IPS DF 4.7 (cell line): ENCODE results near the gene MAPK8IP3.

ENCODE experiments used
- DNase-seq: peaks from one replicate; pipeline ENCODE4 v3.0.0-alpha.2; 2013; ENCODE audit warnings: low spot score; ENCODE audit errors: extremely low read depth

Gene MAPK8IP3

GRCh38 chr16:1705688-1706385 is at the start of gene MAPK8IP3:
TSS of gene MAPK8IP3 (plus strand) at chr16:1706195. CDS start at chr16:1706340, 145 bp downstream.
- DNase-seq, result no peak

- DNase-seq, result no peak
Measured at GRCh38 chr16:1656808-1657617, 49.0 kb upstream of the MAPK8IP3 start.

GRCh38 chr16:1657841-1658240 is 48.2 kb upstream of the MAPK8IP3 start:
- DNase-seq, result no peak

GRCh38 chr16:1659031-1659430 is 47.0 kb upstream of the MAPK8IP3 start:
- DNase-seq, result no peak

- no peak for DNase-seq
Measured at GRCh38 chr16:1661826-1662225, 44.2 kb upstream of the MAPK8IP3 start.

GRCh38 chr16:1662543-1662942 is 43.5 kb upstream of the MAPK8IP3 start:
- no peak for DNase-seq

GRCh38 chr16:1665829-1666228 is 40.2 kb upstream of the MAPK8IP3 start:
- DNase-seq, result no peak

- DNase-seq, result no peak
Measured at GRCh38 chr16:1666316-1666715, 39.7 kb upstream of the MAPK8IP3 start.

- DNase-seq, result no peak
Measured at GRCh38 chr16:1667271-1667670, 38.7 kb upstream of the MAPK8IP3 start.

GRCh38 chr16:1667916-1668315 is 38.1 kb upstream of the MAPK8IP3 start:
- no peak for DNase-seq

GRCh38 chr16:1668612-1669319 is 37.2 kb upstream of the MAPK8IP3 start:
- DNase-seq, result no peak

- no peak for DNase-seq
Measured at GRCh38 chr16:1669698-1670097, 36.3 kb upstream of the MAPK8IP3 start.

GRCh38 chr16:1670371-1670770 is 35.6 kb upstream of the MAPK8IP3 start:
- DNase-seq, result no peak

GRCh38 chr16:1670866-1671265 is 35.1 kb upstream of the MAPK8IP3 start:
- DNase-seq, result no peak

GRCh38 chr16:1673424-1674151 is 32.4 kb upstream of the MAPK8IP3 start:
- no peak for DNase-seq

- no peak for DNase-seq
Measured at GRCh38 chr16:1674306-1674705, 31.7 kb upstream of the MAPK8IP3 start.

GRCh38 chr16:1674751-1675664 is 31.0 kb upstream of the MAPK8IP3 start:
- no peak for DNase-seq

- DNase-seq, result no peak
Measured at GRCh38 chr16:1676661-1677060, 29.3 kb upstream of the MAPK8IP3 start.

GRCh38 chr16:1677339-1677738 is 28.7 kb upstream of the MAPK8IP3 start:
- no peak for DNase-seq

GRCh38 chr16:1677942-1678499 is 28.0 kb upstream of the MAPK8IP3 start, which contains the start of gene JPT2:
TSS of gene JPT2 (plus strand) at chr16:1678279. CDS start at chr16:1678313, 34 bp downstream.
- peak; percentile 91 for DNase-seq
